Measurements from ENCODE around the gene PIANP.
"Not testable (repeated sequence)": the region's sequence is repeated elsewhere in the genome, so short reads cannot be mapped to it uniquely, and the experiment has no call there.

Gene PIANP

GRCh38 chr12:6700646-6701051, at the start of gene PIANP:
PIANP (minus strand) TSS chr12:6700815; CDS start chr12:6698061, 2,754 bp downstream.
- DNase-seq, result peak; percentile 35 to 67 (median 56)

- no peak for DNase-seq
Observed at GRCh38 chr12:6748761-6749160, 48.1 kb upstream of the PIANP start.

GRCh38 chr12:6747216-6747615, 46.6 kb upstream of the PIANP start:
- DNase-seq, result no peak

GRCh38 chr12:6745741-6746525, 45.3 kb upstream of the PIANP start:
- peak in 3 of 6 experiments; percentile 29 to 46 (median 34) for DNase-seq

- not testable (repeated sequence) for DNase-seq
Observed at GRCh38 chr12:6743300-6743699, 42.7 kb upstream of the PIANP start.

- DNase-seq, result no peak
Observed at GRCh38 chr12:6742834-6743233, 42.2 kb upstream of the PIANP start.

- DNase-seq, result not testable (repeated sequence)
Observed at GRCh38 chr12:6742080-6742479, 41.5 kb upstream of the PIANP start.

- DNase-seq, result no peak
Observed at GRCh38 chr12:6736754-6737153, 36.1 kb upstream of the PIANP start.

GRCh38 chr12:6735448-6736191, 35.0 kb upstream of the PIANP start:
- peak in 4 of 6 experiments; percentile 6 to 20 (median 13) for DNase-seq

- DNase-seq, result no peak
Observed at GRCh38 chr12:6734506-6735387, 34.1 kb upstream of the PIANP start.

- no peak for DNase-seq
Observed at GRCh38 chr12:6730169-6730568, 29.6 kb upstream of the PIANP start.

GRCh38 chr12:6729186-6729585, 28.6 kb upstream of the PIANP start:
- no peak for DNase-seq

- DNase-seq, result no peak
Observed at GRCh38 chr12:6725350-6725749, 24.7 kb upstream of the PIANP start.

GRCh38 chr12:6724409-6724797, 23.8 kb upstream of the PIANP start:
- DNase-seq, result peak in 1 of 6 experiments; percentile 31

- peak; percentile 78 to 93 (median 90) for DNase-seq
Observed at GRCh38 chr12:6723607-6724408, 23.2 kb upstream of the PIANP start, which contains the start of gene COPS7A. COPS7A (plus strand) TSS chr12:6724046; CDS start chr12:6724657, 611 bp downstream.

- DNase-seq, result no peak
Observed at GRCh38 chr12:6722863-6723262, 22.2 kb upstream of the PIANP start.

GRCh38 chr12:6716874-6717437, 16.3 kb upstream of the PIANP start:
- DNase-seq, result no peak

GRCh38 chr12:6716031-6716873, 15.6 kb upstream of the PIANP start:
- not testable (repeated sequence) for DNase-seq

GRCh38 chr12:6708960-6709394, 8.4 kb upstream of the PIANP start:
- DNase-seq, result peak in 5 of 6 experiments; percentile 13 to 54 (median 28)

GRCh38 chr12:6708351-6708750, 7.7 kb upstream of the PIANP start:
- not testable (repeated sequence) for DNase-seq

- no peak for DNase-seq
Observed at GRCh38 chr12:6703631-6704030, 3.0 kb upstream of the PIANP start.
